T47D (cell line): ENCODE data around the gene GRHL3.
A peak's percentile ranks its signal among the peaks of the same experiment; 100 is the strongest.

Source experiments
- DNase-seq, 2 experiments: peaks; one replicate each; pipeline versions ENCODE4 v3.0.0 to v3.0.0-alpha.2; 2011 to 2012; ENCODE audit warnings: low read depth in 1 of 2, low spot score in 1 of 2
- JUND ChIP-seq: IDR thresholded peaks from 2 replicates; pipeline ENCODE4 v1.6.1; 2012; ENCODE audit warnings: low read depth
- in situ Hi-C: cut with HindIII; loops from 2 replicates; pipeline ENCODE4 v1.10.0; 2016; ENCODE audit warnings: low sequenced_read_pairs, low pct_unique_long_range_greater_than_20kb

The GRHL3 gene

GRCh38 chr1:24297852-24298232 lies 21.3 kb upstream of the GRHL3 start:
- no peak for TF ChIP-seq JUND
- in situ Hi-C loops: no loop called here
- DNase-seq: no peak

- DNase-seq: no peak
- in situ Hi-C loops: no loop called here
- TF ChIP-seq JUND: no peak
Observed at GRCh38 chr1:24298606-24299005, 20.6 kb upstream of the GRHL3 start.

DNA sequence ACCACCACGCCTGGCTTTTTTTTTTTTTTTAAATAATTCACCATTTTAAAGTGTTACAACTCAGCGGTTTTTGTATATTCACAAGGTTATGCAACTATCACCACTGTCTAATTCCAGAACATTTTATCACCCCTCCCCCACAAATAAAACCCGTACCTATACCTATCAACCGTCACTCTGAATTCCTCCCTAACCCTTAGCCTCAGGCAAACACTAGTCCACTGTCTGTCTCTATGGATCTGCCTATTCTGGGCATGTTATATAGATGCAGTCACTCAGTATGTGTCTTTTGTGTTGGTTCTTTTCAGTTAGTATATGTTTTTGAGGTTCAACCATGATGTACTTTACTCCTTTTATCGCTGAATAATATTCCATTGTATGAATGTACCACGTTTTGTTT lies 19.3 kb upstream of the GRHL3 start:
- in situ Hi-C loops: no loop called here
- no peak for DNase-seq

GRCh38 chr1:24300971-24301784 lies 18.0 kb upstream of the GRHL3 start:
- peak in 1 of 2 experiments; percentile 38 for DNase-seq
- in situ Hi-C loops: no loop called here
- TF ChIP-seq JUND: no peak

More for the DNA sequence above, 19.3 kb upstream of the GRHL3 start:
- TF ChIP-seq JUND: no peak

DNA sequence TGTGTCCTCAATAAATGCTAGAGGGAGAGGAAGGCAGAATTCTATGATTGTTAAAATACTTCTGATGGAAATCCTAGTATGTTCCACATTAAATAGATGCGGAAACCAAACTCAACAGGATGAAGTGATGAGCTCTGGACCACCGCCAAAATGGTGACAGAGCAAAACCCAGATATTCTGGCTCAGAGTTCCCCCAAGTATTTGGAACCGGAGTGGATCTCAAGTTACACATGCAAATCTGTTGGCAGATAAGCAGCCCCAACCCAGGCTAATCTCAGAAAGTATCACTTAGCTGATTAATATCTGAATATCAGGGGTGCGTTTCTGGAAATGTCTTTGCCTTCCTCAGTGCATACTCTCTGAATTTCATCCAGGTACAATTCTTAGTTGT lies 17.4 kb upstream of the GRHL3 start:
- no peak for TF ChIP-seq JUND
- DNase-seq: no peak
- in situ Hi-C loops: no loop called here

DNA sequence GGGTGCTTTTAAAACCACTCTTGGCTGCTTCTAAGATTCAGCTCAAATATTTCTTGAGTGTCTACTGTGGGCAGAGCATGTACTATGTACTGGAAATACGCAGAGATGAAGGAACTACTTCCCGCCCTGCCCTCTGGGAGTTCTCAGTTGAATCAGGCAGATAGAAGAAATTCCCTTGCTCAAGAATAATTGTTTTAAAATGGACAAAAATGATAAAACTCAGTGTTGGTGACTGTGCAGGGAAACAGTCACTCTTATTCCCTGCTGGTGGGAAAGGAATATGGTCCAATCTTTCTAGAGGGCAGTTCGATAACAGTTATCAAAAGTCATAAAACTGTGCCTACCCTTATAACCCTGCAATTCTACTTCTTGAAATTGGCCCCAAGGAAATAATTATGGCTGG lies 16.9 kb upstream of the GRHL3 start:
- TF ChIP-seq JUND: no peak
- in situ Hi-C loops: no loop called here
- DNase-seq: no peak

- no peak for TF ChIP-seq JUND
- in situ Hi-C loops: no loop called here
- no peak for DNase-seq
Observed at GRCh38 chr1:24303600-24303999, 15.6 kb upstream of the GRHL3 start.

GRCh38 chr1:24304763-24305162 lies 14.4 kb upstream of the GRHL3 start:
- in situ Hi-C loops: no loop called here
- no peak for TF ChIP-seq JUND
- no peak for DNase-seq

DNA sequence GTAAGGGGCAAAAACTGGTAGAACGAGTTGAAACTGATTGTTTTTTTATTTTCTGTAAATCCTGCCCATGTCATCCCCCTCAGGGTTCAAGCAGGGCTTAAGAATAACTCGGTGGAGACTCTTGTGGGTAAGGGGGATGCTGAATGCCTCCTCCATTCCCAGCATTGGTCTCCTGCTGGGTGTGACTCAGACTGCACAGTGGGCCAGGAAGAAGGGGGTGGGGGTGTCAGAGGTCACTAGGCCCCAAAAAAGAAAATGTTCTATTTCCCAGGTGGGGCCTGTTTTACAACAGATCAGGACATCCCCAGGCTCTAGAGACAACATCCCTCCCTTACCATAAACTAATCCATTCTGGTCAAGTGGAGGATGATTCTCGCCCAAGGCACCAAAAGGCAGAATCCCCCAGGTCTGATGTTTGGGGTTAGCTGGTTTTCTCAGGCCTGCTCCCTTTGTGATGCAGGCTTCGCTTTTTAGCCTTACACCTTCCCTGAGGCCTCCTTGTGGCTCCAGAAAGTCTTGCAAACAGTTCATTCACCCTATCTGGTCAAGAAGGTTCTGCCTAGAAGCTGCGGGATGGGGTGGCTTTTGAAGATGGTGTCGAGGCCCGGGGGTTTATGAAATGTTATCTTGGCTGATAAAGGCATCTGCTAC lies 10.7 kb upstream of the GRHL3 start:
- TF ChIP-seq JUND: no peak
- DNase-seq: peak in 1 of 2 experiments; percentile 51
- in situ Hi-C loops: no loop called here

GRCh38 chr1:24309762-24310485 lies 9.2 kb upstream of the GRHL3 start:
- TF ChIP-seq JUND: no peak
- DNase-seq: no peak
- in situ Hi-C loops: no loop called here

DNA sequence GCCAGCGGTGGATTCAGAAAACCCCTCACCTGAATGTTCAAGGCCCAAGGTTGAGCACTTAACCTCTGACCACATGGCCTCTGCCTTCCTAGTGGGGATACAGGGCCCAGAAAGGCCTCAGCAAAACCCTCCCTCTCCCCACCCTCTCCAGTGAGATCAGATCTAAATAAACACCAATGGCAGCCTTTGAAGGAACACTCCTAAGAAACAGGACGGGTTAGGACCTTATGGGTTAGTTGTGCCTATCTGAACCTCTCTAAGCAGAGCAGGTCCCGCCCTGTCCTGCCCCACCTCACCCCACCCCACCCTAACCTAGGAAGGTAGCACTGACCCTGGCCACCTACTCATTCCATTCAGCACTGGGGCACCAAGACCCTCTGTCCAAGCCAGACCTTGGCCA lies 7.9 kb upstream of the GRHL3 start:
- in situ Hi-C loops: no loop called here
- DNase-seq: no peak
- no peak for TF ChIP-seq JUND

GRCh38 chr1:24311741-24312140 lies 7.4 kb upstream of the GRHL3 start:
- in situ Hi-C loops: no loop called here
- no peak for DNase-seq
- TF ChIP-seq JUND: no peak

GRCh38 chr1:24315391-24315790 lies 3.8 kb upstream of the GRHL3 start:
- DNase-seq: no peak

More at GRCh38 chr1:24315391-24315790, 3.8 kb upstream of the GRHL3 start:
- in situ Hi-C loops: no loop called here
- TF ChIP-seq JUND: no peak
